Mucosa of descending colon (tissue), 3 donors: Measurements from ENCODE around the gene RETREG2. TPM values are rescaled to one million over a fixed set of nuclear protein-coding genes. Genes with fewer than 3 reads are reported as not detected.

ENCODE experiments used
- ATAC-seq: fragments of 200-7000 bp; cut with Tn5 transposase; one replicate; pipeline ENCODE4 v1.9.1; 2020; ENCODE audit warnings: mild to moderate bottlenecking, moderate library complexity
- DNase-seq, 3 donors: peaks; one replicate each; pipeline ENCODE4 v3.0.0-alpha.2; 2020
- H3K36me3 ChIP-seq: fragments of 200-600 bp; one replicate; pipeline ENCODE4 v1.8.0; 2021; ENCODE audit warnings: low read depth, mild to moderate bottlenecking
- H3K4me1 ChIP-seq: fragments of 200-600 bp; one replicate; pipeline ENCODE4 v1.8.0; 2021; ENCODE audit warnings: low read depth, mild to moderate bottlenecking
- H3K4me3 ChIP-seq: fragments of 200-600 bp; one replicate; pipeline ENCODE4 v1.8.0; 2021; ENCODE audit warnings: mild to moderate bottlenecking
- H3K9me3 ChIP-seq: fragments of 200-600 bp; one replicate; pipeline ENCODE4 v1.8.0; 2021; ENCODE audit warnings: mild to moderate bottlenecking
- CTCF ChIP-seq: fragments of 200-600 bp; IDR thresholded peaks from one replicate; pipeline ENCODE4 v1.8.0; 2022; ENCODE audit warnings: antibody characterized with exemption, mild to moderate bottlenecking
- intact Hi-C, 2 donors: fragments of 100-400 bp; cut with DNase I in 1 of 2; cut with micrococcal nuclease in 1 of 2; formaldehyde crosslinking; loops; one replicate each; pipeline versions ENCODE4 v1.11.0 to v1.11.1; 2022; cut with DNase I, micrococcal nuclease
- total RNA-seq, 3 donors: library from RNA; stranded (reverse); fragmentation: NEBNext Ultra II Directional in 2 of 3; extraction: Animal tissue kit (Norgen Biotek cat#: 25700) in 2 of 3; gene quantifications; one replicate each; pipeline versions ENCODE4 v1.2.1 to v1.2.4, GENCODE V29; 2021 to 2023
- donor health status: DM: no; HTN: no; CAD: no; lungs with moderate emphysema.
- donor health status: DM: no; HTN: no; CAD: no.
- donor health status: DM: no; HTN: yes; CAD: no.

The RETREG2 gene
- total RNA-seq, 3 donors from 2014 or later: 110 to 159 (median 110) TPM

- intact Hi-C loops: no loop called here
Observed at GRCh38 chr2:219178377-219179175, 501 bp downstream of the RETREG2 start.

GRCh38 chr2:219179601-219180465 is 1.8 kb downstream of the RETREG2 start:
- Histone ChIP-seq H3K9me3 (no peaks in the 10 kb centered on the region), H3K4me3 (no peak overlapping the region), H3K36me3 (peaks cover 4% of the 10 kb centered on the region), H3K4me1 (peaks cover 45% of the 10 kb centered on the region)
- intact Hi-C loops: no loop called here
- no peak for DNase-seq
- ATAC-seq: no peak
- TF ChIP-seq CTCF: no peak

More at GRCh38 chr2:219178377-219179175, 501 bp downstream of the RETREG2 start:
- Histone ChIP-seq H3K9me3 (no peaks in the 10 kb centered on the region), H3K4me1 (peaks cover 42% of the 10 kb centered on the region), H3K36me3 (peaks cover 4% of the 10 kb centered on the region), H3K4me3 (peak overlapping the region; percentile 91)
- ATAC-seq: peak; percentile 9
- TF ChIP-seq CTCF: no peak
- peak; percentile 70 to 83 (median 78) for DNase-seq

GRCh38 chr2:219180961-219181360 is 2.9 kb downstream of the RETREG2 start:
- peaks cover 33% of the 10 kb centered on the region for H3K4me1 ChIP-seq
- ATAC-seq: no peak
- DNase-seq: no peak
- H3K4me3 ChIP-seq: no peak overlapping the region
- H3K36me3 ChIP-seq: peaks cover 4% of the 10 kb centered on the region
- intact Hi-C loops: no loop called here
- no peaks in the 10 kb centered on the region for H3K9me3 ChIP-seq
- TF ChIP-seq CTCF: no peak

- ATAC-seq (no peak), DNase-seq (no peak)
- peaks cover 33% of the 10 kb centered on the region for H3K4me1 ChIP-seq
- TF ChIP-seq CTCF: no peak
- intact Hi-C loops: no loop called here
- peaks cover 4% of the 10 kb centered on the region for H3K36me3 ChIP-seq
- no peaks in the 10 kb centered on the region for H3K9me3 ChIP-seq
- H3K4me3 ChIP-seq: no peak overlapping the region
Observed at GRCh38 chr2:219181531-219181930, 3.5 kb downstream of the RETREG2 start.

- peak; percentile 59 to 62 (median 62) for DNase-seq
- peaks cover 4% of the 10 kb centered on the region for H3K36me3 ChIP-seq
- ATAC-seq: peak; percentile 56
- TF ChIP-seq CTCF: no peak
- H3K4me1 ChIP-seq: peaks cover 33% of the 10 kb centered on the region
- H3K4me3 ChIP-seq: no peak overlapping the region
- intact Hi-C loops: no loop called here
- H3K9me3 ChIP-seq: no peaks in the 10 kb centered on the region
Observed at GRCh38 chr2:219182331-219183150, 4.5 kb downstream of the RETREG2 start.
